HG03558 (cell line): ENCODE measurements around the gene EML2.
"Not testable (repeated sequence)": the region's sequence is repeated elsewhere in the genome, so short reads cannot be mapped to it uniquely, and the experiment has no call there.

Experiments
- ATAC-seq: cut with Tn5 transposase; IDR thresholded peaks from one replicate; pipeline ENCODE4 v1.9.1; 2021; ENCODE audit warnings: moderate number of reproducible peaks; ENCODE audit not compliant: unreplicated experiment; ENCODE audit errors: extremely low read depth

The EML2 gene, protein sequence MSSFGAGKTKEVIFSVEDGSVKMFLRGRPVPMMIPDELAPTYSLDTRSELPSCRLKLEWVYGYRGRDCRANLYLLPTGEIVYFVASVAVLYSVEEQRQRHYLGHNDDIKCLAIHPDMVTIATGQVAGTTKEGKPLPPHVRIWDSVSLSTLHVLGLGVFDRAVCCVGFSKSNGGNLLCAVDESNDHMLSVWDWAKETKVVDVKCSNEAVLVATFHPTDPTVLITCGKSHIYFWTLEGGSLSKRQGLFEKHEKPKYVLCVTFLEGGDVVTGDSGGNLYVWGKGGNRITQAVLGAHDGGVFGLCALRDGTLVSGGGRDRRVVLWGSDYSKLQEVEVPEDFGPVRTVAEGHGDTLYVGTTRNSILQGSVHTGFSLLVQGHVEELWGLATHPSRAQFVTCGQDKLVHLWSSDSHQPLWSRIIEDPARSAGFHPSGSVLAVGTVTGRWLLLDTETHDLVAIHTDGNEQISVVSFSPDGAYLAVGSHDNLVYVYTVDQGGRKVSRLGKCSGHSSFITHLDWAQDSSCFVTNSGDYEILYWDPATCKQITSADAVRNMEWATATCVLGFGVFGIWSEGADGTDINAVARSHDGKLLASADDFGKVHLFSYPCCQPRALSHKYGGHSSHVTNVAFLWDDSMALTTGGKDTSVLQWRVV

DNA sequence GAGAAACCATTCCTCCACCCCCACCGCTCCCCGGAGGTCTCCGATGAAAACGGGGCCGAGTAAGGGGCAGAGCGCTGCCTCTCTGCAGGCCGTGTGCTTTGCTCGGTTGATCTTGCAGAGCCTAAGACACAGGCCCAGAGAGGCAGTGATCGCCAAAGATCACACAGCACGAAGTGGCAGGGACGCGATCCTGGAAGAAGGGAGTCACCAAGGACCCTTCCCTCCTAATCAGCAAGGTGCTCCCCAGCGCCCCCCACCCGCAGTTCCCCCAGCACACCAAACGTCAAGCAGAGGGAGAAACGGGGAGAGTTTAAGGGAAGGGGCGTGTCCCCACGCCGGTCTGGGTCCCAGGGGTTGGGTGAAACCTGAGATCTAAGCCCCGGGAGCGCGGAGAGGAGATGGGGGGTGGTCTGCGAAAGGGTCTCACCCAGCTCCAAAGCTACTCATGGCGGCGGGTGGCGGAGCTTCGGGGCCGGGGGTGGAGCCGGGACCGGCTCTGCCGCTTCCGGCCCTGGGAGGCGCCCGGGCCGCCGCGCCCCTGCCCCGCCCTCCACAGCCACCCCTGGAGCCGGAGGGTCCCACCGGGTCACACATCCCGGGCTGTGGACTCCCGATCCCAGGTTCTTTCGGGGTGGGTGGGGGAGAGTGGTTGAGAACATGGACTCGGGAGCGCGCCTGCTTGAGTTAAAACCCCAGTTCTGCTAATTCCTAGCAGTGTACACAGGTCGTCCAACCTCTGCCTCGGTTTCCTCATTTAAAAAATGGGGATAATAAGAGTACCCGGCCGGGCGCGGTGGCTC is at the start of gene EML2:
Gene EML2, minus strand, starts transcription at position 468 of the 800 bp plus-strand sequence. Its CDS starts 21 bp downstream, at position 447.
- no peak for ATAC-seq

DNA sequence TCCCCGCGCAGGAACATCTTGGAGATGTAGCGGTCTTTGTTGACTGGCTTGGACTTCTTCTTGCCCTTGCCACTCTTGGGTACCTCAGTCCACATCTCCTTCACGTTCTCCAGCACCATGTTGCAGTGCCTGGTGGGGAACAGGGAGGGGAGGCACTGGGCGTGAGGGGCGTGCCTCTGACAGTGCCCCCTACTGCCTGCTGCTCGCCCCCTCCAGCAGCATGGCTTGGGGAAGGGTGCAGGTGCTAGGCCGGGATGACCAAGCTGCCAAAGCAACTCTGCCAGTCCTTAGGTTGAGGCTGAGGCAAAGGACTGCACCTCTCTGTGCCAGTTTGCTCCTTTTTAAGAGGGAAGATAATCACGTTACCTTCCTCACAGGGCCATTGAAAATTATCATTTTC is 48.4 kb upstream of the EML2 start:
- ATAC-seq = no peak

DNA sequence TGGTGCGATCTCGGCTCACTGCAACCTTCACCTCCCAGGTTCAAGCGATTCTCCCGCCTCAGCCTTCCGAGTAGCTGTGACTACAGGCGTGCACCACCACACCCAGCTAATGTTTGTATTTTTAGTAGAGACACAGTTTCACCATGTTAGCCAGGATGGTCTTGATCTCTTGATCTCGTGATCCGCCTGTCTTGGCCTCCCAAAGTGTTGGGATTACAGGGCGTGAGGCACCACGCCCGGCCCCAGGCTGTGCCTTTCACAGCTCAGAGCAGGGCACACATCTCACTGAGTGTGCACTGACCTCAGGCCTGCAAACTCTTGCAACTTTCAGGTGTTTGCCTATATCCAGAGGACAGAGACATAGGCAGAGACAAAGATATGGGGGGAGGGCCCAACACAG is 45.8 kb upstream of the EML2 start:
- not testable (repeated sequence) for ATAC-seq

DNA sequence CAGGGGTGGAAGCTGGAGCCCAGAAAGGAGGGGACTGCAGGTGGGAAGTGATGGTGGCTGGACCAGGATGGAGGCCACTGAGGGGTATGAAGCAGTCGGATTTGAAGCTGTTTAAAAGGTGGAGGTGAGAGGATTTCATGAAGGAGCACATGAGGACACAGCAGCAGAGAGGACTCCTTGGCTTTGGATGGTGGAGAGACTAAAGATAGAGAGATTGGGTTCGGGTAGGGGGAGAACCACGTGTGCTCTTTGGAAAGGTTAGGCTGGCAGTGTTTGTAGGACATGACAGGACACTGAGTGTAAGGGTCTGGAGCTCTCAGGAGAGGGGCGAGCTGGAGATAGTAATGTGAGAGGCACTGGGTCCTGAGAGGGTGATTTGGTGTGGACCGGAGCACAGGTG is 43.7 kb upstream of the EML2 start:
- no peak for ATAC-seq

DNA sequence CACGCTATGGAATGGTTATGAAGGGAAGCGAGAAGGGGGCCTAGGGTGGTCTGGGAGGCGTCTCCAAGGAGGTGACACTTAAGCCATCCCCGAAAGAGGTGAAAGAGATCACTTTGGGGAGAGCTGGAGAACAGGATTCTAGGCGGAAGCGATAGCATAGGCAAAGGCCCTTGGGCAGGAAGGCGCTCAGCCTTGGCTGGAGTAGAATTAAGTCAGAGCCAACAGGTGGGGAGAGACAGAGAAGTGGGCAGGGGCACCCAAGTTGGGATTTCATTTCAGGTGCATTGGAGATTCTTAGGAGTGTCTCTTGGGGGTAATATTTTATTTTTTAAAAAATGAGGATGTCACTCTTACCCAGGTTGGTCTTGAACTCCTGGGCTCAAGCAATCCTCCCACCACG is 42.9 kb upstream of the EML2 start:
- no peak for ATAC-seq

DNA sequence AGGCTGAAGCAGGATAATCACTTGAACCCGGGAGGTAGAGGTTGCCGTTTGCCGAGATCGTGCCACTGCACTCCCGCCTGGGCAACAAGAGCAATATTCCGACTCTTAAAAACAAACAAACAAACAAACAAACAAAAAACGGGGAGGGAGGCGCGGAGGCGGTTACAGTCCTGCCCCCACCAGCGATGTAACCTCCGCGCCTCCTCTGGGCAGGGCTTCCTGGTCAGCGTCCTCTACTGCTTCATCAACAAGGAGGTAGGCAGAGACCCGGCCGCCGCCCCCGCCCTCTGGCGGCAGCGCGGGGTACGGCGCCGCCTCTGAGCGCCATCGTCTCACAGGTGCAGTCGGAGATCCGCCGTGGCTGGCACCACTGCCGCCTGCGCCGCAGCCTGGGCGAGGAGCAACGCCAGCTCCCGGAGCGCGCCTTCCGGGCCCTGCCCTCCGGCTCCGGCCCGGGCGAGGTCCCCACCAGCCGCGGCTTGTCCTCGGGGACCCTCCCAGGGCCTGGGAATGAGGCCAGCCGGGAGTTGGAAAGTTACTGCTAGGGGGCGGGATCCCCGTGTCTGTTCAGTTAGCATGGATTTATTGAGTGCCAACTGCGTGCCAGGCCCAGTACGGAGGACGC is 42.3 kb upstream of the EML2 start:
- ATAC-seq = no peak

DNA sequence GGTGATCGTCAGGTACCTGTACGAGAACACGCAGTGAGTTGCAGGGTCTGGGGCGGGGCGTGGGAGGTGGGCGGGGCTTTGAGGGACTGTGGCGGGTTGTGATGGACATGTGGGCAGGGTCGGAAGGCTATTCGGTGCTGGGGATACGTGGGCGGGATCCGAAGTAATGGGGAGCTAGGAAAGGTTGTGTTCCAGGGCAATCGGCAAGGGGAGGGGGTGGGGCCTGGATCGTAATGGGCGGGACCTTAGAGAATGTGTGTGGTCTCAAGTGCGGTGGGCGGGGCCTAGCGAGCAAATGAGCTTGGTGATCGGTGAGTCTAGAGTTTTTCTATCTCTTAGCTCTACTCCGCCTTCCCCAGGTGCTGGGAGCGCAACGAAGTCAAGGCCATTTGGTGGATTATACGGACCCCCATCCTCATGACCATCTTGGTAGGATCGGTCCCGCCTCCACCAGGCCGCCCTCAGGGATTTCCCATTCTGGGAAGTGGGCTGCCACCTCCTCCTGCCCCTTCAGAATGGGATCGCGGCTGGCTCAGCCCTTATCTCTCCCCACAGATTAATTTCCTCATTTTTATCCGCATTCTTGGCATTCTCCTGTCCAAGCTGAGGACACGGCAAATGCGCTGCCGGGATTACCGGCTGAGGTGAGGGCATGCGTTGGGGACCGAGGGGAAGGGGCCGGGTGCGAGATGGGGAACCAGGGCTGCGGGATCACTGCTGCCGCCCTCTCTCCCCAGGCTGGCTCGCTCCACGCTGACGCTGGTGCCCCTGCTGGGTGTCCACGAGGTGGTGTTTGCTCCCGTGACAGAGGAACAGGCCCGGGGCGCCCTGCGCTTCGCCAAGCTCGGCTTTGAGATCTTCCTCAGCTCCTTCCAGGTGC is 38.4 kb upstream of the EML2 start:
- ATAC-seq = no peak

DNA sequence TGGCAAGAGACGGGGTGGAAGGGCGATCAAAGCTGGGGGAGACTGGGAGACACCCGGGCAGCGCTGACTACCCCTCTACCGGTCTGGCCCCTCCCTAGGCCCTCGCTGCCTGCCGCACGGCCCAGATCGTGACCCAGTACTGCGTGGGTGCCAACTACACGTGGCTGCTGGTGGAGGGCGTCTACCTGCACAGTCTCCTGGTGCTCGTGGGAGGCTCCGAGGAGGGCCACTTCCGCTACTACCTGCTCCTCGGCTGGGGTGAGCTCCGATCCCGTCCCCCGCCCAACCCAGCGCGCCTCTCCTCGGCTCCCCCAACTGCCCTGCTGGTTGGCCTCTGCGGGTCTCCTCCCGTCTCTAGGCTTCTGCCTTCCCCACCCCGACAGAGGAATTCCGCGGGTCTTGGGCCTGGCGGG is 37.7 kb upstream of the EML2 start:
- no peak for ATAC-seq

DNA sequence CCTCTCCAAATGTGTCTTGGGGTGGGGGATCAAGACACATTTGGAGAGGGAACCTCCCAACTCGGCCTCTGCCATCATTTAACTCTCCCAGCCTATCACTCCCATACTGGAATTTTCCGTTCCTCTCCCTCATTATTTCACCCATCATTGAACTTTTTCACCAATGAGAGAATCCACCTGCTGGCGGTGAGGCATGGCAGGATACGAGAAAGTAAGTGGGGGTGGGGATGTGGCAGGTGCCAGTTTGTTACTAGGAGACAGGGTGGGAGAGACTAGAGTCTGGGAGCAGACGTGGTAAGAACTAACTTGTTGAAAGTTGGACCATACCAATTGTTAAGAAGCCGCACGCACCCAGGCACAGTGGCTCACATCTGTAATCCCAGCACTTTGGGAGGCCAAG is 35.7 kb upstream of the EML2 start:
- ATAC-seq = no peak

DNA sequence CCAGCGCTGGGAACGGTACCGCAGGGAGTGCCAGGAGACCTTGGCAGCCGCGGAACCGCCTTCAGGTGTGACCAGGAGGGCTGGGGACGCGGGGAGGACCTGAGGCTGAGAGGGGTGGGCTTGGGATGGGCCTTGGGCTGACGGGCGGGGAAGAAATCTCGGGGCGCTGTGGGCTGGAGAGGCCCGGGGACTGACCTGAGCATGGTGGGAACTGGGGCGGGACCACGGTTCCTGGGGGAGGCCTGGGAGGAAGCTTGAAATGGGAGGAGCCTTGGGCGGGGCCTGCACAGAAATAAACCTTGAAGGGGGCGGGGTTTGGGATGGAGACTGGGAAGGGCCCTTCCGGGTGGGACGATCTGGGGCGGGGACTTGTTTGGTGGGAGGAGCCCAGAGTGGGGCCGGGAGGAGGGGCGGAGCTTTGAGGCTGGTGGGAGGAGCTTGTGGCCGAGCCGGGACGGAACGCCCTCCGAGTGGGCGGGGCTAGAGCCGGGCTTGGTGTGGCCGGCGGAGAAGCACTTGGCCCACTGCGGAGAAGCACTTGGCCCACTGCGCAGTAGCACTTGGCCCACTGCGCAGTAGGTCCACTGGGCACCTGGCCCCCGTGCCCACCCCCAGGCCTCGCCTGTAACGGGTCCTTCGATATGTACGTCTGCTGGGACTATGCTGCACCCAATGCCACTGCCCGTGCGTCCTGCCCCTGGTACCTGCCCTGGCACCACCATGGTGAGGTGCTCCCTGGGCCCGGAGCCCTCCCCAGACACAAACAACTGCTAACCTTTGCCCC is 31.7 kb upstream of the EML2 start:
- ATAC-seq = no peak

DNA sequence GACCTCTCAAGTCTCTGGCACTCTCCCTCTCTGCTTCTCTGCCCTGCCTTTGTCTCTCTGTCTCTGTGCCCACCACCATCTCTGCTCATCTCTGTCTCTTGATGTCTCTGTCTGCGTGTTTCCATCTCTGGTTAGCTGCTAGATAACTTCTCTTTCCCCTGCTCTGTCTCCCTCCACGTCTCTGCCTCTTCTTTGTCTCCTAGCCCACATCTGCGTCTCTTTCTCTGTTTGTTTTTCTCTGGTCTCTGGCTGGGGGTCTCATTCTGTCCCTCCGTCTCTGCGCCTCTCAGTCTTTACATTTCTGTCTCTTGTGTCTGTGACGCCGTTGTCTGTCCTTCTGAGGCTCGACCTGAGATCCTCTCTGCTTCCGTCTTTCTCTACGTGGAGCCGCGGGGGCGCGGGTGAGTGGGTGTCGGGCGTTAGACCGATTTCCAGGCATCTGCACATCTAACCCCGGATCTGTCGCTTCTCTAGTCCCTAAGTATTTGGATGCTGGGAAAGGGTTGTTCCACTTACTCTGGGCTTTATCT is 29.2 kb upstream of the EML2 start:
- ATAC-seq = no peak

DNA sequence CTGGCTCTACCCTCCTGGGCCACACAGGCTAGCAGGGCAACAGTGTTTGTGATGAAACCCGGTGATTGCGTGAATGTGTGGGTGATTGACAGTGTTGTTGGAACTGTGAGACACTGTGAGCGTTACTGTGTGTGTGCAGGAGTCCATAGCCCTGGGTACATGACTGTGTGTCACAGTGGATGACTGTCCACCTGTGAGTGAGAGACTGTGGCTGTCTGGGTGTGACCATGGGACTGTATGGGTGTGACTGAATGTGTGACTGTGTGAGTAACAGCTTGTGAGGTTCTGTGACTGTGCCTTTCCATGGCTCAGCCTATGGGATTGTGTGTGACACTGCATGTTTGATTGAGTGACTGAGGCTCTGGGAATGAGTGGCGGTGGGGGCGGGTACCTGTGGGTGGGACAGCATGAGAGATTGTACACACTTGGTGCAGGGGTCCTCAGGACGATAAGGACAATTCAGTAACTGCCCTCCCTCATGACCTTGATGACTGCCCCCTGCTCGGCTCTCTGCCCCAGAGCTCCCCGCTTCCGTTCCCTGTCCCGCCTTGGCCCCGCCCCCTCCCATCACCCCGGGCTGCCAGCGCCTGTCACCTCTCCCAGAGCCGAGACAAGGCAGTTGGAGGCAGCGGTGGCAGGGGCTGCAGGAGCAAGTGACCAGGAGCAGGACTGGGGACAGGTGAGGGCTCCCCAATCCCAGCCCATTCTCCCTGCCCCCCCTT is 28.6 kb upstream of the EML2 start, which contains the start of gene GIPR:
Gene GIPR, plus strand, starts transcription at position 602 of the 722 bp plus-strand sequence. CDS start 1,300 bp downstream, outside the sequence.
- no peak for ATAC-seq

DNA sequence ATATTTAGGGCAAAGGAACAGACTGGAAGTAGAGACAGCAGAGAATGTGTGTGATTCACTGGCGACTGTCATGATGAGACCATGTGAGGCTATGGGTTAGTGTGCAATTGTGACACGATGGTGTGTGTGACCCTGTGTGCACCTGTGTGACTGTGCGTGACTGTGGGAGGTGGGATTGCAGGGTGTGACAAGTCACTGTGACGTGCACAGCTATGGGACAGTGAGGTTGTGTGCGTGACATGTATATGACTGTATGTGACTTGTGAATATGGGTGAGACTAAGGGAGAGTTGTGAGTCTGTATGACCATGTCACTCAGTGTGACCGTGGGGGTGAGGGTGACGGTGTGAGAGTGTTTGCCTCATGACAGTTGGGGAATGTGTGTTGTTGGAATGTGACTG is 25.4 kb upstream of the EML2 start:
- ATAC-seq = no peak

DNA sequence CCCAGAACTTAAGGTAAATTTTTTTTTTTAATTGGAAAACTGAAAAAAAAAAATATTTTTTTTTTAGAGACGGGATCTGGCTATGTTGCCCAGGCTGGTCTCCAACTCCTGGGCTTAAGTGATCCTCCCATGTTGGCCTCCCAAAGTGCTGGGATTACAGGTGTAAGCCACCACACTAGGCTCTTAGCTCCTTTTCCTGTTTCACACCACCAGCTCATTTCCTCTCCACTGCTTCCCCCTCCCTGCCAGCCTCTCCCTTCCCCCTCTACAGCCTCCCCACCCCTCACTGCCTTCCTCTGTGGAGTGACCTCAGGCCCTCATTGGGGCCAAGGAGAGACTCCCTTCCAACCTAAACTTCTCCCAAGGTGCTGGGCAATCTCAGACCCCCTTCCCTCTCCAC is 24.6 kb upstream of the EML2 start:
- no peak for ATAC-seq

DNA sequence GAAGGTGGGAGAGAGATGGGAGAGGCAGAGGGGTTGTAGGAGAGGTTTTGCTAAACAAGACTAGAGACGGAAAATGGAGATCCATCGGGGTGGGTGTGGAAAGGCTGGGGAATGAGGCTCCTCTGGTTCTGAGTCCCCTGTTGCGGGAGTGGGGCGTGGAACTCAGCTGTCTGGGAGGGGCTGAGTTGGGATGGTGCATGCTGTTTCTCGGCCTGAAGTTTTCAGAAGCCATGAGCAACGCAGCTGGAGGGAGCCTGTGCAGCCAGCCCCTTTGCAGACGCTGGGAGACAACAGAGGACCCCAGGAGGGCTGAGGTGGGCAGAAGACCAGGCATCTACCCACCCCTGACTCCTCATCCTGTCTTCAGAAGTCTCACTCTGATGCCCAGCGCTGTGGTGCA is 21.4 kb upstream of the EML2 start:
- ATAC-seq = no peak

DNA sequence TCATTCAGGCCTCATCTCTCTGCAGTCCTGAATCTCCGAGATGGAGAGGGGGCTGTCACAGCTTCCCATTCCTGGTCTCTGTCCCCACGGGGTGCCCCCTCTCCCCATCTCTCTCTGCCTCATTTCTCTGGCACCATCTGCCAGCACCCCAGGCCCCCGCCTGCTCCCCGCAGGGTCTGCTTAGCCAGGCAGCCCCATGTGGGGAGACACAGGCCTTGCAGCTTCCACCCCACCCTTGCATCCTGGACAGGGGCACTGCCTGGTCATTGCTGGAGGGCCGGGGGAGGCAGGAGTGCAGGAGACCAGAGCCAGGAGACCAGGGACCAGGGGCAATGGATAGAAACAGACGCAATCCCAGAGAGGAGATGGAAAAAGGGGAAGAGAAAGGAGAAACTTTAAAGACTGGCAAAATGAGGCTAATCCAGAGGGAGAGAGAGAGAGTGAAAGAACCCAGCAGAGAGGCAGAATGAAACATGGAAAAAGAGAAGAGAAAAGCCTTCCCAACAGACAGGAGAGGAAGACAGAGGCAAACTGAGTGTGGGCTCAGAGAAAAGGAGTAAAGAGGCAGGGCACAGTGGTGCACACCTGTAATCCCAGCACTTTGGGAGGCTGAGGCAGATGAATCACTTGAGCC is 20.0 kb upstream of the EML2 start:
- no peak for ATAC-seq

DNA sequence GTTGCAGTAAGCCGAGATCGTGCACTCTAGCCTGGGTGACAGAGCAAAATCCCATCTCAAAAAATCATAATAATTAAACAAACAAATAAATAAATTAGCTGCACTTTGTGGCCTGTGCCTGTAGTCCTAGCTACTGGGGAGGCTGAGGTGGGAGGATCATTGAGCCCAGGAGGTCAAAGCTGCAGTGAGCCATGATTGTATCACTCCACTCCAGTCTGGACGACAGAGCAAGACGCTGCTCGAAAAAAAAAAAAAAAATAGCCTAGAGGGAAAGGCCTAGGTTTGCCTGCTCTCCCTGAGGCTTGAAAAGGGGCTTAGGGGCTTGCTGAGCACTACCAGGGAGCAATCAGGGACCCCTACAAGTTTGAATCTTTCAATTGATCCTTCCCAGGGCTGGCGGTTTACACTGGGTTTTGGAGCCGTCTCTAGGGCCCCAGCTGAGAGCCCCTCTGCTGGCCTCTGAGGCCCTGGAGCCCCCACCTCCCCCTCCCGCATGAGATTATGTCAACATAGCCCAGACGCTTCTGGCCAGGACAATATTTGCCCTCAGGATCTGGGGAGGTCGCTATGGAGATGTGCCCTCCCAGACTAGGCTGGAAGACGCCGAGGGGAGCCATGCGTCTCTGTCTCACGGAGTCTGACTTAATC is 18.4 kb upstream of the EML2 start:
- ATAC-seq = no peak
